HG03039 (cell line): ENCODE results near the gene SUDS3.

Experiments
- ATAC-seq: cut with Tn5 transposase; IDR thresholded peaks from one replicate; pipeline ENCODE4 v1.9.1; 2021; ENCODE audit warnings: mild to moderate bottlenecking, moderate library complexity; ENCODE audit not compliant: unreplicated experiment

The SUDS3 gene

GRCh38 chr12:118439068-118439467 lies 62.7 kb downstream of the SUDS3 start:
- no peak for ATAC-seq

- no peak for ATAC-seq
These were observed 69.9 kb downstream of the SUDS3 start for GRCh38 chr12:118446247-118446646.

GRCh38 chr12:118447181-118447580 lies 70.8 kb downstream of the SUDS3 start:
- no peak for ATAC-seq

GRCh38 chr12:118448341-118448740 lies 72.0 kb downstream of the SUDS3 start:
- no peak for ATAC-seq

- no peak for ATAC-seq
These were observed 79.0 kb downstream of the SUDS3 start for GRCh38 chr12:118455327-118455726.

- no peak for ATAC-seq
These were observed 80.4 kb downstream of the SUDS3 start for GRCh38 chr12:118456741-118457140.

GRCh38 chr12:118459110-118459509 lies 82.8 kb downstream of the SUDS3 start:
- ATAC-seq = no peak

- no peak for ATAC-seq
These were observed 87.3 kb downstream of the SUDS3 start for GRCh38 chr12:118463677-118464076.

- ATAC-seq = no peak
These were observed 89.4 kb downstream of the SUDS3 start for GRCh38 chr12:118465706-118466105.
